Activated naive CD4-positive, alpha-beta T cell treated with anti-CD3 and anti-CD28 coated beads, Interleukin-2, amount 50 U/mL, for 24 hours (primary cell): ENCODE data around the gene CTDSPL2.

Experiments
- H3K27ac Mint-ChIP-seq: one replicate; pipeline ENCODE4 v1.8.0; 2021; ENCODE audit warnings: mild to moderate bottlenecking, mixed read lengths
- H3K27me3 Mint-ChIP-seq: one replicate; pipeline ENCODE4 v1.8.0; 2021; ENCODE audit warnings: mixed read lengths
- H3K36me3 Mint-ChIP-seq: one replicate; pipeline ENCODE4 v1.8.0; 2021; ENCODE audit warnings: mixed read lengths
- H3K4me1 Mint-ChIP-seq: one replicate; pipeline ENCODE4 v1.8.0; 2021; ENCODE audit warnings: mixed read lengths
- H3K4me3 Mint-ChIP-seq: one replicate; pipeline ENCODE4 v1.8.0; 2021; ENCODE audit warnings: mild to moderate bottlenecking, mixed read lengths
- H3K9me3 Mint-ChIP-seq: one replicate; pipeline ENCODE4 v1.8.0; 2021; ENCODE audit warnings: mixed read lengths

The CTDSPL2 gene

GRCh38 chr15:44426975-44427755 is at the start of gene CTDSPL2:
Gene CTDSPL2 (plus strand): TSS chr15:44427629. CDS start chr15:44459015, 31,386 bp downstream.
- no peaks in the 10 kb centered on the region for H3K9me3 Mint-ChIP-seq
- peak within 1 kb of the TSS; percentile 96 for H3K4me3 Mint-ChIP-seq
- peak within 1 kb of the TSS; percentile 97 for H3K27ac Mint-ChIP-seq
- no peaks in the 10 kb centered on the region for H3K27me3 Mint-ChIP-seq
- H3K4me1 Mint-ChIP-seq = peaks cover 52% of the 10 kb centered on the region
- H3K36me3 Mint-ChIP-seq = no peaks in the 10 kb centered on the region

- Mint-ChIP-seq H3K9me3 (no peaks in the 10 kb centered on the region), H3K27me3 (no peaks in the 10 kb centered on the region), H3K27ac (no peak overlapping the region), H3K4me1 (no peaks in the 10 kb centered on the region), H3K4me3 (no peak overlapping the region), H3K36me3 (peaks cover 12% of the 10 kb centered on the region)
These were observed 46.2 kb upstream of the CTDSPL2 start for GRCh38 chr15:44381236-44381635.

DNA sequence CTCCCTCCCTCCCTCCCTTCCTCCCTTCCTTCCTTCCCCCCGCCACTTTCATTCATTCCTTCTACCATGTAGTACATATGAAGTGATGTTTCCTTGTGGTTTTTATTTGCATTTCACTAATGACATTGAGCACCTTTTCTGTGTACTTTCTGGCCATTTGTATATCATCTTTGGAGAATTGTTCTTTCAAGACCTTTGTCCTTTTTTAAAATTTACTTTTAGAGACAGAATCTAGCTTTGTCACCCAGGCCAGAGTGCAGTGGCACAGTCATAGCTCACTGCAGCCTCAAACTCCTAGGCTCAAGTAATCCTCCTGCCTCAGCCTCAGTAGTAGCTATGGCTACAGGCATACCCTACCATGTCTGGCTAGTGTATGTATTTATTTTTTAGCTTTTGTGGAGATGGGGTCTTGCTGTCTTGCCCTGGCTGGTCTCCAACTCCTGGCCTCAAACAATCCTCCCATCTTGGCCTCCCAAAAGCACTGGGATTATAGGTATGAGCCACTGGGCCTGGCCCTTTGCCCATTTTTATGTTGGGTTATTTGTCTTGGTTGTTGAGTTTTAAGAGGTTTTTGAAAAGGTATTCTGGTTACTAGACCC is 42.0 kb upstream of the CTDSPL2 start:
- no peaks in the 10 kb centered on the region for H3K9me3 Mint-ChIP-seq
- H3K27me3 Mint-ChIP-seq = no peaks in the 10 kb centered on the region
- no peaks in the 10 kb centered on the region for H3K4me1 Mint-ChIP-seq
- H3K4me3 Mint-ChIP-seq = no peak overlapping the region
- no peak overlapping the region for H3K27ac Mint-ChIP-seq
- H3K36me3 Mint-ChIP-seq = peaks cover 10% of the 10 kb centered on the region

GRCh38 chr15:44394062-44394461 is 33.4 kb upstream of the CTDSPL2 start:
- Mint-ChIP-seq H3K4me3 (no peak overlapping the region), H3K4me1 (no peaks in the 10 kb centered on the region), H3K27ac (no peak overlapping the region), H3K27me3 (no peaks in the 10 kb centered on the region), H3K36me3 (peaks cover 6% of the 10 kb centered on the region), H3K9me3 (no peaks in the 10 kb centered on the region)

GRCh38 chr15:44394562-44394961 is 32.9 kb upstream of the CTDSPL2 start:
- Mint-ChIP-seq H3K9me3 (no peaks in the 10 kb centered on the region), H3K27ac (peak overlapping the region; percentile 55), H3K27me3 (no peaks in the 10 kb centered on the region), H3K36me3 (peaks cover 7% of the 10 kb centered on the region), H3K4me3 (no peak overlapping the region), H3K4me1 (no peaks in the 10 kb centered on the region)

DNA sequence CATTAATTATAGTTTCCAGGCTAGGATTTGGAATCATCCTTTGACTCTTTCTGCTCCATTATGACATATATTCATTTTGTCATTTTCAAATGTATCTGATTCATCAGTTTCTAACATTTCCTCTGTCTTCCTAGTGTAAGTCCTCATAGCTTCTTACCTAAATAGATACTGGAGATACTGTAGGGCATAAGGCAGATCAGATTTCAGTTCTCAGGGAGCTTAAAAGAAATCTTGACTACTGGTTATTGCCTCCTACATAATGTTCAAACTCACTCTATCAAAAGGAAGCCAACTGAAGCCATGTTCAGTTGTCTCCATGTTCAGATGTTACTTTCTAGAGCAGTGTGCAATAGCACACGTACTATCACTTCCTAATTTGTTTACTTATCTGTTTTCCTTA is 29.6 kb upstream of the CTDSPL2 start:
- Mint-ChIP-seq H3K4me3 (no peak overlapping the region), H3K27me3 (no peaks in the 10 kb centered on the region), H3K36me3 (peaks cover 9% of the 10 kb centered on the region), H3K4me1 (no peaks in the 10 kb centered on the region), H3K27ac (no peak overlapping the region), H3K9me3 (no peaks in the 10 kb centered on the region)

DNA sequence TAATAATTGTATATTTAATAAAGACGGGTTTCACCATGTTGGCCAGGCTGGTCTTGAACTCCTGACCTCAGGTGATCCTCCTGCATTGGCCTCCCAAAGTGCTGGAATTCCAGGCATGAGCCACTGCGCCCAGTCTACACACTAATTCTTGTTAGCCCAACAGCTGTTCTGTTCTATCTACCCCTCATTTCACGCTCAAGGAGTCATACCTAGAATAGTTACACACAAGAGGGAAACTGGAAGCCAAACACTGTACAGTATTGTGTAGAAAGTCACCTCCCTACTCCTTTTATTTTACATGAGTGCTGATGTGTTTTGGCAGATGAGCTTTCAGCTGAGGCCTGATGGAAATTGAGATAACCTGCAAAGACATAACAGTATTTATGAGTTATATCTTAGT is 13.4 kb upstream of the CTDSPL2 start:
- no peaks in the 10 kb centered on the region for H3K27me3 Mint-ChIP-seq

DNA sequence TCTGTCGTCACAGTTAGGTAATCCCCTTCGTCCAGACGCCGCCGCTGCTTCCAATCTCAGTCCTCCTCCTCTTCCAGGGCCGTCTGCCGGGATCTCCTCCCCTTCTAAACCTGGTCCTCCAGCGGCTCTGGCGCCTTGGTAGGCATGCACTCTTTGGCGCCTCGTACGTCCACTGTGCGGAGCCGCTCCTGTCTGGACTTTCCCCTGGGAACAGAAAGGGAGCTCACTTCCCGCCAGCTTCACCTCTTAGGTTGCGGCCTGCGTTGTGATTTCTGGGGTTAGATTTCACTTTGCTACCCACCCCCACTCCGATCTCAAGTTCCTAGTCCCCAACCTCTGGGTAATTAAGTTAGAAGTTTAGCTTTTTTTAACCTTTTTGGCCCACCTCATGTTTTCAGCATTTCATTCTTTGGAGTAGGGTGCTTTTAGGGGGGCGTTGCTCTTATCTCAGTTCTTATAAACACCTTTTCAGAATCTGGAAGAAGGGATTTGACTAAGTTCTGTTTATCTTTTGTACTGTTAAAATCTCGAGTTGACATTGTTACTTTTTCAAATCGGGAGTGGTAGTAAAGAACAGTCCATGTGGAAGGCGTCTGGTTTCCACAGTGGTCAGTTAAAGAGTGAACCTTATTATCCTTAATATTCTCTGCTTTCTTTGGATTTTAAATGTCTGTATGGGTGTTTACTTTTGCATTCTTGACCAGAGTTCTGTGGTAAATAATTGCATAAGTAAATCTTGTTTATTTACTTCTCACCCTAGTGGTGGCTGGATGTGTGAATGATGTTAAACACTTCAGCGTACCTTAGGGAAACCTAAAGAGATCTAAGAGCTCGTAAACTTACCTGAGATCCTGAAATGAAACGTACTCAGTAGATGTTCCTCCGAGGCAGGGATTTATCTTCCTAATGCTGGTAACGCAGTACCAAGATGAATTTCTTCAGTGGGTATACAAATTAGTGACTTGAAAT is 611 bp downstream of the CTDSPL2 start:
- Mint-ChIP-seq H3K27ac (peak overlapping the region; percentile 97), H3K9me3 (no peaks in the 10 kb centered on the region), H3K36me3 (no peaks in the 10 kb centered on the region), H3K27me3 (no peaks in the 10 kb centered on the region), H3K4me1 (peaks cover 52% of the 10 kb centered on the region), H3K4me3 (peak overlapping the region; percentile 96)

More for the DNA sequence above, 13.4 kb upstream of the CTDSPL2 start:
- H3K36me3 Mint-ChIP-seq = peaks cover 1% of the 10 kb centered on the region
- no peaks in the 10 kb centered on the region for H3K9me3 Mint-ChIP-seq
- H3K4me3 Mint-ChIP-seq = no peak overlapping the region
- H3K4me1 Mint-ChIP-seq = no peaks in the 10 kb centered on the region
- H3K27ac Mint-ChIP-seq = no peak overlapping the region

DNA sequence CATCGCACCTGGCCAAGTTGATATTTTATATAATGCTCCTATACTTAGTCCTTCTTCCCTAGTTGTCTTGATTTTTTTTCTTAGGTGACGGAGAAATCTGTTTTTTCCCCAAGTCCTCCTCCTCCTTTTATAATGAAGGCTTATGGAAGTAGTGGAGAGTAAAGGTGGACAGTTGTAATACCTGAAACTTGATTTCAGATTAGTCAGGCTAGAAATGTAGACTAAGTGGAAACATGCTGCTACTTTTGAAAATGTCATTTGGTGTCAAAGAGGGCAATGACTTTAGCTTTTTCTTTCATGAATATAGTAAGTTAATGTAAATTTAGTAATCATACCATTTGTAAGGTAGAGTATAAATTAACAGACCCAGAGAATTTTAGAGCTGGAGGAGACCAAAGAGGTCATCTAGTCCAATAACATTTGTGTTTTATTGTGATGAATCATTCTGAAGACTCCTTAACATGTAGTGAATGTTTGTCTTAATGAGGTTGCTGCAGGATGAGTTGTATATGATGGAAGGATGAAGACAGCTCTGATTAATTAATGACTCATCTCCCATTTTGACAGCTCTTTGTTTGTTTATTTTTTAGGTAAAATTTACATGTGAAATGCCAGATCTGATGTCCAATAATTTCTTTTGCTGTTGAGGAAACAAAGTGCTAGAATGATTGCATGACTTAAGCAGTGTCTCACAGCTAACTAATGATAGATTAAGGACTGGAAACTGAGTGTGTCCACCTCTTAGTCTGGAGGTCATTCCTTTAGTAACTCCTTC is 8.7 kb downstream of the CTDSPL2 start:
- Mint-ChIP-seq H3K27ac (peak overlapping the region; percentile 57), H3K4me3 (no peak overlapping the region)

GRCh38 chr15:44438402-44438801 is 11.0 kb downstream of the CTDSPL2 start:
- H3K4me3 Mint-ChIP-seq = peak overlapping the region; percentile 2
- H3K27ac Mint-ChIP-seq = peak overlapping the region; percentile 30

More for the DNA sequence above, 8.7 kb downstream of the CTDSPL2 start:
- Mint-ChIP-seq H3K9me3 (no peaks in the 10 kb centered on the region), H3K36me3 (peaks cover 3% of the 10 kb centered on the region), H3K4me1 (peaks cover 59% of the 10 kb centered on the region), H3K27me3 (no peaks in the 10 kb centered on the region)

GRCh38 chr15:44441095-44441501 is 13.7 kb downstream of the CTDSPL2 start:
- Mint-ChIP-seq H3K27me3 (no peaks in the 10 kb centered on the region), H3K4me3 (no peak overlapping the region), H3K36me3 (peaks cover 10% of the 10 kb centered on the region), H3K4me1 (peaks cover 60% of the 10 kb centered on the region), H3K9me3 (no peaks in the 10 kb centered on the region), H3K27ac (no peak overlapping the region)

More at GRCh38 chr15:44438402-44438801, 11.0 kb downstream of the CTDSPL2 start:
- H3K4me1 Mint-ChIP-seq = peaks cover 60% of the 10 kb centered on the region
- no peaks in the 10 kb centered on the region for H3K9me3 Mint-ChIP-seq
- peaks cover 10% of the 10 kb centered on the region for H3K36me3 Mint-ChIP-seq
- H3K27me3 Mint-ChIP-seq = no peaks in the 10 kb centered on the region

GRCh38 chr15:44443515-44443914 is 16.1 kb downstream of the CTDSPL2 start:
- peaks cover 50% of the 10 kb centered on the region for H3K4me1 Mint-ChIP-seq
- H3K36me3 Mint-ChIP-seq = peaks cover 13% of the 10 kb centered on the region
- no peak overlapping the region for H3K4me3 Mint-ChIP-seq
- H3K27ac Mint-ChIP-seq = no peak overlapping the region
- H3K27me3 Mint-ChIP-seq = no peaks in the 10 kb centered on the region
- H3K9me3 Mint-ChIP-seq = no peaks in the 10 kb centered on the region

- H3K27ac Mint-ChIP-seq = no peak overlapping the region
- peaks cover 6% of the 10 kb centered on the region for H3K36me3 Mint-ChIP-seq
- H3K27me3 Mint-ChIP-seq = no peaks in the 10 kb centered on the region
- no peak overlapping the region for H3K4me3 Mint-ChIP-seq
- H3K9me3 Mint-ChIP-seq = no peaks in the 10 kb centered on the region
- peaks cover 44% of the 10 kb centered on the region for H3K4me1 Mint-ChIP-seq
These were observed 20.4 kb downstream of the CTDSPL2 start for GRCh38 chr15:44447772-44448376.

GRCh38 chr15:44450172-44450571 is 22.7 kb downstream of the CTDSPL2 start:
- Mint-ChIP-seq H3K27me3 (no peaks in the 10 kb centered on the region), H3K9me3 (no peaks in the 10 kb centered on the region), H3K36me3 (peaks cover 6% of the 10 kb centered on the region), H3K27ac (no peak overlapping the region), H3K4me3 (no peak overlapping the region), H3K4me1 (peaks cover 45% of the 10 kb centered on the region)
